ENCODE results near the gene CCDC87. TPM values are rescaled to one million over a fixed set of nuclear protein-coding genes. Genes with fewer than 3 reads are reported as not detected.

CCDC87 gene
- total and polyA plus RNA-seq, 4 donors = 0.10 to 0.33 (median 0.19) TPM; not detected in 1

Other genes with a start within 250 kb of the CCDC87 start
- gene BRMS1, start 248.0 kb downstream of the CCDC87 start, total RNA-seq = 10 to 100 TPM; 21.5 to 22.4 TPM
- gene BRMS1, start 248.0 kb downstream of the CCDC87 start, polyA plus RNA-seq = 10 to 100 TPM; 24.4 to 55.2 TPM
- gene B4GAT1, start 245.4 kb downstream of the CCDC87 start, total RNA-seq = 10 to 100 TPM; 11.8 to 18.8 TPM
- 10 to 100 TPM in 1 of 2 donors, 1 to 10 TPM in 1; 7.0 to 18.3 TPM for gene B4GAT1, start 245.4 kb downstream of the CCDC87 start, polyA plus RNA-seq
- 1 to 10 TPM; 1.9 to 3.3 TPM for gene SLC29A2, start 221.3 kb downstream of the CCDC87 start, total RNA-seq
- 1 to 10 TPM in 1 of 2 donors, under 1 TPM in 1; 0.38 to 3.9 TPM for gene SLC29A2, start 221.3 kb downstream of the CCDC87 start, polyA plus RNA-seq
- 1 to 10 TPM in 1 of 2 donors, under 1 TPM in 1; 0.54 to 7.0 TPM for gene NPAS4, start 172.0 kb downstream of the CCDC87 start, total RNA-seq
- gene NPAS4, start 172.0 kb downstream of the CCDC87 start, polyA plus RNA-seq = 1 to 10 TPM in 1 of 2 donors, not detected in 1; 2.5 TPM
- 10 to 100 TPM; 27.6 to 33.5 TPM for gene MRPL11, start 154.2 kb downstream of the CCDC87 start, total RNA-seq
- gene MRPL11, start 154.2 kb downstream of the CCDC87 start, polyA plus RNA-seq = 10 to 100 TPM; 40.1 to 54.5 TPM
- gene PELI3, start 126.2 kb downstream of the CCDC87 start, total RNA-seq = 10 to 100 TPM; 11.5 to 15.7 TPM
- gene PELI3, start 126.2 kb downstream of the CCDC87 start, polyA plus RNA-seq = 10 to 100 TPM; 14.3 to 16.3 TPM
- gene DPP3, start 112.6 kb downstream of the CCDC87 start, total RNA-seq = 10 to 100 TPM; 15.5 to 24.8 TPM
- 10 to 100 TPM; 18.8 to 23.8 TPM for gene DPP3, start 112.6 kb downstream of the CCDC87 start, polyA plus RNA-seq
- gene BBS1, start 82.4 kb downstream of the CCDC87 start, total RNA-seq = 10 to 100 TPM; 27.2 to 58.1 TPM
- gene BBS1, start 82.4 kb downstream of the CCDC87 start, polyA plus RNA-seq = 10 to 100 TPM; 18.9 to 34.9 TPM
- gene ZDHHC24, start 47.0 kb downstream of the CCDC87 start, total RNA-seq = 10 to 100 TPM in 1 of 2 donors, 1 to 10 TPM in 1; 9.3 to 14.7 TPM
- gene ZDHHC24, start 47.0 kb downstream of the CCDC87 start, polyA plus RNA-seq = 1 to 10 TPM; 4.1 to 9.3 TPM
- gene ACTN3, start 46.2 kb downstream of the CCDC87 start, total RNA-seq = 1 to 10 TPM in 1 of 2 donors, not detected in 1; 3.0 TPM
- not detected for gene ACTN3, start 46.2 kb downstream of the CCDC87 start, polyA plus RNA-seq
- gene CTSF, start 24.5 kb downstream of the CCDC87 start, total RNA-seq = 100 to 1,000 TPM in 1 of 2 donors, 10 to 100 TPM in 1; 38.3 to 110 TPM
- gene CTSF, start 24.5 kb downstream of the CCDC87 start, polyA plus RNA-seq = 10 to 100 TPM; 52.1 to 98.5 TPM
- 10 to 100 TPM; 25.7 to 48.0 TPM for gene CCS, start 122 bp upstream of the CCDC87 start, total RNA-seq
- gene CCS, start 122 bp upstream of the CCDC87 start, polyA plus RNA-seq = 100 to 1,000 TPM in 1 of 2 donors, 10 to 100 TPM in 1; 29.8 to 287 TPM
- 10 to 100 TPM; 66.3 to 66.7 TPM for gene RBM14, start 23.6 kb upstream of the CCDC87 start, total RNA-seq
- 10 to 100 TPM; 11.4 to 41.4 TPM for gene RBM14, start 23.6 kb upstream of the CCDC87 start, polyA plus RNA-seq
- 10 to 100 TPM; 86.9 to 98.1 TPM for gene RBM4, start 45.6 kb upstream of the CCDC87 start, total RNA-seq
- 10 to 100 TPM; 78.6 to 91.1 TPM for gene RBM4, start 45.6 kb upstream of the CCDC87 start, polyA plus RNA-seq
- 10 to 100 TPM in 1 of 2 donors, 1 to 10 TPM in 1; 9.2 to 16.5 TPM for gene RBM4B, start 84.8 kb upstream of the CCDC87 start, total RNA-seq
- 10 to 100 TPM in 1 of 2 donors, 1 to 10 TPM in 1; 7.3 to 12.3 TPM for gene RBM4B, start 84.8 kb upstream of the CCDC87 start, polyA plus RNA-seq
- gene SPTBN2, start 136.2 kb upstream of the CCDC87 start, total RNA-seq = 10 to 100 TPM in 1 of 2 donors, 1 to 10 TPM in 1; 1.7 to 16.5 TPM
- gene SPTBN2, start 136.2 kb upstream of the CCDC87 start, polyA plus RNA-seq = under 1 TPM; under 0.01 to 0.08 TPM

Data from aorta (tissue), 4 donors.